Osteocyte (in vitro differentiated cells): ENCODE data around the gene DOCK11. TPM values are rescaled to one million over a fixed set of nuclear protein-coding genes. Genes with fewer than 3 reads are reported as not detected.

Source experiments
- DNase-seq: peaks from one replicate; pipeline ENCODE4 v3.0.0; 2021; ENCODE audit warnings: mixed read lengths; ENCODE audit not compliant: unreplicated experiment; ENCODE audit errors: extremely low spot score
- H3K27ac Mint-ChIP-seq: one replicate; pipeline ENCODE4 v1.8.0; 2021; ENCODE audit warnings: mild to moderate bottlenecking, mixed read lengths; ENCODE audit not compliant: unreplicated experiment
- H3K27me3 Mint-ChIP-seq: one replicate; pipeline ENCODE4 v1.8.0; 2021; ENCODE audit warnings: mixed read lengths; ENCODE audit not compliant: unreplicated experiment
- H3K36me3 Mint-ChIP-seq: one replicate; pipeline ENCODE4 v1.8.0; 2021; ENCODE audit warnings: mixed read lengths; ENCODE audit not compliant: unreplicated experiment
- H3K4me1 Mint-ChIP-seq: one replicate; pipeline ENCODE4 v1.8.0; 2021; ENCODE audit warnings: mixed read lengths; ENCODE audit not compliant: unreplicated experiment
- H3K4me3 Mint-ChIP-seq: one replicate; pipeline ENCODE4 v1.8.0; 2021; ENCODE audit warnings: mild to moderate bottlenecking, moderate library complexity, mixed read lengths; ENCODE audit not compliant: unreplicated experiment
- H3K9me3 Mint-ChIP-seq: one replicate; pipeline ENCODE4 v1.8.0; 2021; ENCODE audit warnings: mixed read lengths; ENCODE audit not compliant: unreplicated experiment
- total RNA-seq: library from RNA; stranded (reverse); gene quantifications from 2 replicates; pipeline ENCODE4 v1.2.1, GENCODE V29; 2021
- TF ChIP-seq, protein P1 (sequence below): fragments of 200-600 bp; sonication (generic); IDR thresholded peaks from 2 replicates; pipeline ENCODE4 v1.5.0; 2021; ENCODE audit warnings: antibody characterized with exemption, mild to moderate bottlenecking, moderate library complexity

Gene DOCK11
- total RNA-seq, 1 donor from 2014 or later = 24.8 TPM

DNA sequence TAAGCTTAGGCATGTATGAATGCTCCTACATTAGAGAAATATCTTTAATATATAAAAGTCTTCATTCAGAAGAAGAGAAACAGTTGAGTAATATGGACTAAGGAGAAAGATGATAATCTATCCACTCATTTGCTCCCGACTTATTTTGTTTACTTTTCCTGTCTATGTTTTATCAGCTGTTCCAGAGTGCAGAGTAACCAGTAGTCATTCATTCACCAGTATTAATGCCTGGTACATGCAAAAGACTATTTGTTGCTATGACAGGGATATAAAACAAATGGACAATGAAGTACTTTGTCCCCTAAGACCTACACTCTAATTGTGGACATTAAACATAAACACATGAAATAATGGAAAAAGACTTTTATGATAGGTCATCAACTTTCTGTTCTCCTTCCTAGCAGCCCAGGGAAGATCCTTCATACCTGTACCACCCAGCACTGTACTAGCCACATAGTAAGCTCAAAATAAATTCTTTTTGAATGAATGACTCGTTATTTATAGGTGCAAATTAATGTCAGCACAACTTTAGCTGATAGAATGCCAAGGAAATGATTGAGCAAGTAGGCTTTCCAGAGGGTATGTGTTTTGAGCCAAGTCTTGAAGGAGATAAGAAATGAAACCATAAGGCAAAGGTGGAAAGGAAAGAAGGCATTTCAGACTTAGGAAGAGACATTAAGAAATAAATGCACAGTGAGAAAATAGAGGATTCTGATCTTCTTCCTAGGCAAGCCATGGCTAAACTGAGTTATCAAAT, 186.8 kb downstream of the DOCK11 start:
- no peak for DNase-seq
- H3K4me3 Mint-ChIP-seq = no peak overlapping the region
- TF ChIP-seq, protein P1, sequence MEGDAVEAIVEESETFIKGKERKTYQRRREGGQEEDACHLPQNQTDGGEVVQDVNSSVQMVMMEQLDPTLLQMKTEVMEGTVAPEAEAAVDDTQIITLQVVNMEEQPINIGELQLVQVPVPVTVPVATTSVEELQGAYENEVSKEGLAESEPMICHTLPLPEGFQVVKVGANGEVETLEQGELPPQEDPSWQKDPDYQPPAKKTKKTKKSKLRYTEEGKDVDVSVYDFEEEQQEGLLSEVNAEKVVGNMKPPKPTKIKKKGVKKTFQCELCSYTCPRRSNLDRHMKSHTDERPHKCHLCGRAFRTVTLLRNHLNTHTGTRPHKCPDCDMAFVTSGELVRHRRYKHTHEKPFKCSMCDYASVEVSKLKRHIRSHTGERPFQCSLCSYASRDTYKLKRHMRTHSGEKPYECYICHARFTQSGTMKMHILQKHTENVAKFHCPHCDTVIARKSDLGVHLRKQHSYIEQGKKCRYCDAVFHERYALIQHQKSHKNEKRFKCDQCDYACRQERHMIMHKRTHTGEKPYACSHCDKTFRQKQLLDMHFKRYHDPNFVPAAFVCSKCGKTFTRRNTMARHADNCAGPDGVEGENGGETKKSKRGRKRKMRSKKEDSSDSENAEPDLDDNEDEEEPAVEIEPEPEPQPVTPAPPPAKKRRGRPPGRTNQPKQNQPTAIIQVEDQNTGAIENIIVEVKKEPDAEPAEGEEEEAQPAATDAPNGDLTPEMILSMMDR = no peak
- no peaks in the 10 kb centered on the region for H3K9me3 Mint-ChIP-seq
- H3K27ac Mint-ChIP-seq = no peak overlapping the region
- H3K36me3 Mint-ChIP-seq = peaks cover 3% of the 10 kb centered on the region
- H3K27me3 Mint-ChIP-seq = no peaks in the 10 kb centered on the region
- H3K4me1 Mint-ChIP-seq = peaks cover 3% of the 10 kb centered on the region

DNA sequence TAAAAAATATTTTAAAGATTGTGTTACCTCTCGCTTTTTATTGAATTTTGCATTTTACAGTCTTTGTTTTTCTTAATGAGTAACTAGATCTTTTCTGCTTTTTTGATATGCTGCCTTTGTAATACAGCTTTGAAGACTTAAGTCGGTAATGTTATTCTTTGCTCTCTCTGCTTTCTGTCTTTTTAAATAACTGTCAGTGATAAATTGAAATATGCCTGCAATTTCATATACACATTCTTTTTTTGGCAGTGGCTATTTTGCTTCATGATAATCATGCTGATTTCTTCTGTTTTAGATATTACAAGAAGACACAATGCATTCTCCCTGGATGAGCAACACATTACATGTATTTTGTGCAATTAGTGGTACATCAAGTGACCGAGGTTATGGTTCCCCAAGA, 189.8 kb downstream of the DOCK11 start:
- Mint-ChIP-seq H3K27me3 (no peaks in the 10 kb centered on the region), H3K4me1 (peaks cover 8% of the 10 kb centered on the region)

DNA sequence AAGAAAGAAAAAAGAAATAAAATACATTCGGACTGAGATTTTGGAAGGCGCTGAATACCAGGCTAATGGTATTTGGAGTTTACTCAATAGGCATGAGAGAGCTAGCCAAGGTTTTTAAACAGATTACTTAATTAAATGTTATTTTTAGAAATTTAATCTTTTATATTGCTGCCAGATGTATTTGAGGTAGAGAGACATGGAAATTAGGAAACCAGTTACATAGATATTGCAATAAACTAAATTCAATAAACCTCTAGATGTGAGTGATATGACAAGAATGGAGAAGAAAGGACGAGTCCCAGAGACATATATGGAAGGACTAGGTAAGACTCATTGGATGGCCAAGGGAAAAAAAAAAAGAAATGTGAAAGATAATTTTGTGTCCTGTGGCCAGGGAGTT, 193.3 kb downstream of the DOCK11 start:
- Mint-ChIP-seq H3K4me3 (no peak overlapping the region), H3K36me3 (peaks cover 3% of the 10 kb centered on the region), H3K4me1 (peaks cover 5% of the 10 kb centered on the region), H3K9me3 (no peaks in the 10 kb centered on the region), H3K27me3 (no peaks in the 10 kb centered on the region), H3K27ac (no peak overlapping the region)
- DNase-seq = no peak
- TF ChIP-seq, protein P1 = no peak

More for the DNA sequence above, 189.8 kb downstream of the DOCK11 start:
- H3K36me3 Mint-ChIP-seq = peaks cover 4% of the 10 kb centered on the region
- DNase-seq = no peak
- no peak overlapping the region for H3K27ac Mint-ChIP-seq
- H3K9me3 Mint-ChIP-seq = no peaks in the 10 kb centered on the region
- no peak overlapping the region for H3K4me3 Mint-ChIP-seq
- TF ChIP-seq, protein P1 = no peak

DNA sequence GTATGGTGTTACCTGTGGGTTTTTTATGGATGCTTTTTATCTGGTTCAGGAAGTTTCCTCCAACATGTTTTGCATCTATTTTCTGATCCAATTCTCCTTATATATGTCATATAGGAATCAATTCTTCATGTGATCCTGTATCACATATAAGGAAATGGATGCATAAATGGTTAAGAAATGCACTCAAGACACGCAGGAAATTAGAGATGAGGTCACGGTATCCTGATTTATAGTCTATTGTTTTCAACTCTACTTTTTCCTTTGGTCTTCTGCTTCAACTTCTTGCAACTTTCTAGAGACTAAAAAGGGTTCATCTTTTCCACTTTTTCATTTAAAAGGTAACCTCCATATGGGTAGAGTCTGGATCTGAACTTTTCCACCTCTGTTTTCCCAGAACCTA, 198.2 kb downstream of the DOCK11 start:
- TF ChIP-seq, protein P1 = no peak
- no peak for DNase-seq
- Mint-ChIP-seq H3K4me3 (no peak overlapping the region), H3K9me3 (no peaks in the 10 kb centered on the region), H3K4me1 (peaks cover 22% of the 10 kb centered on the region), H3K27me3 (no peaks in the 10 kb centered on the region), H3K27ac (peak overlapping the region; percentile 52), H3K36me3 (peaks cover 3% of the 10 kb centered on the region)

DNA sequence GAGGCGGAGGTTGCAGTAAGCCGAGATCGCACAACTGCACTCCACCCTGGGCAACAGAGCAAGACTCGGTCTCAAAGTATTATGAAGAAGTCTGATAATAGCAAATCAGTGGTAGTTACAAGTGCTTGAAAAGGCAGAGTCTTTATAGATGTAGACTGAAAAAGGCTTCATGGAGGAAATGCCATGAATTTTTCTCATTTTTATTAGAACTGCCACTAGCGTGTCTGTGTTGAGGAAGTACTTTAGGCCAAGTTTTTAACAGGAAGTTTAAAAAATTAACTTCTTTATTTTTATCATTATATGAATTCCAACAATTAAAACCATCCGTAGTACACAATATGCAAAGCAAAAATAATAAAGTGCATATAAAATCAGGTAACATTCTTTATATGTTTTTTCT, 199.0 kb downstream of the DOCK11 start:
- Mint-ChIP-seq H3K36me3 (peaks cover 3% of the 10 kb centered on the region), H3K9me3 (no peaks in the 10 kb centered on the region)
- DNase-seq = no peak

More for the DNA sequence above, 199.0 kb downstream of the DOCK11 start:
- peak overlapping the region; percentile 52 for H3K27ac Mint-ChIP-seq
- no peak overlapping the region for H3K4me3 Mint-ChIP-seq
- TF ChIP-seq, protein P1 = no peak
- H3K4me1 Mint-ChIP-seq = peaks cover 20% of the 10 kb centered on the region
- H3K27me3 Mint-ChIP-seq = no peaks in the 10 kb centered on the region
